Measurements from ENCODE around the gene PCED1B. TPM values are rescaled to one million over a fixed set of nuclear protein-coding genes. Genes with fewer than 3 reads are reported as not detected.
"Not testable (repeated sequence)": the region's sequence is repeated elsewhere in the genome, so short reads cannot be mapped to it uniquely, and the experiment has no call there.

PCED1B gene
- total RNA-seq, 6 experiments from 2014 or later, result 3.3 to 5.4 (median 4.9) TPM

DNA sequence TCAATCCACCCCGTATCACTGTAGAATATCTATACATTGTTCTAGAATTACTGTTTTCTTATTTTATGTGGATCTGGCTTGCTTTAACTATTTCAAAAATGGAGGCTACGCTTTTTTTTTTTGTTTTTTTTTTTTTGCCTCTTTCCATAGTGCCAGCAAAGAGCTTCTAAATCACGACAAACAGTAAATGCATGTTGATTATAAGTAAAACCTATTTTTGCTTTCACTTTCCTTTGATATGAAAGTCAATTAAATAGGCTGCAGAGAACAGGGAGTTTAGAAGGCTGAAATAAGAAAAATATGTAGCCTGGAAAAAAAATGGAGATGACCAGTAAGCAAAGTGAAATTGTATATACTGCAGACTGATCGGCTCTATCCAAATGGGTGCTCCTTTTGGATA is 112.6 kb downstream of the PCED1B start:
- no peaks in the 10 kb centered on the region; the same call in 1 of the 2 replicates for H3K36me3 Mint-ChIP-seq (ENCODE audit: low read depth)
- H3K27me3 Mint-ChIP-seq (ENCODE audit: insufficient read depth), result peaks cover 2% of the 10 kb centered on the region; the same call in 1 of the 2 replicates
- no peaks in the 10 kb centered on the region for H3K9me3 Mint-ChIP-seq
- peak overlapping the region; percentile 29; the same call in 1 of the 2 replicates for H3K27ac Mint-ChIP-seq
- peak overlapping the region; percentile 7; the same call in 1 of the 2 replicates for H3K4me3 Mint-ChIP-seq
- peaks cover 67% of the 10 kb centered on the region for H3K4me1 Mint-ChIP-seq (ENCODE audit: low read depth)
- TF ChIP-seq, protein P1, sequence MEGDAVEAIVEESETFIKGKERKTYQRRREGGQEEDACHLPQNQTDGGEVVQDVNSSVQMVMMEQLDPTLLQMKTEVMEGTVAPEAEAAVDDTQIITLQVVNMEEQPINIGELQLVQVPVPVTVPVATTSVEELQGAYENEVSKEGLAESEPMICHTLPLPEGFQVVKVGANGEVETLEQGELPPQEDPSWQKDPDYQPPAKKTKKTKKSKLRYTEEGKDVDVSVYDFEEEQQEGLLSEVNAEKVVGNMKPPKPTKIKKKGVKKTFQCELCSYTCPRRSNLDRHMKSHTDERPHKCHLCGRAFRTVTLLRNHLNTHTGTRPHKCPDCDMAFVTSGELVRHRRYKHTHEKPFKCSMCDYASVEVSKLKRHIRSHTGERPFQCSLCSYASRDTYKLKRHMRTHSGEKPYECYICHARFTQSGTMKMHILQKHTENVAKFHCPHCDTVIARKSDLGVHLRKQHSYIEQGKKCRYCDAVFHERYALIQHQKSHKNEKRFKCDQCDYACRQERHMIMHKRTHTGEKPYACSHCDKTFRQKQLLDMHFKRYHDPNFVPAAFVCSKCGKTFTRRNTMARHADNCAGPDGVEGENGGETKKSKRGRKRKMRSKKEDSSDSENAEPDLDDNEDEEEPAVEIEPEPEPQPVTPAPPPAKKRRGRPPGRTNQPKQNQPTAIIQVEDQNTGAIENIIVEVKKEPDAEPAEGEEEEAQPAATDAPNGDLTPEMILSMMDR (IDR thresholded peaks at IDR 0.05), result no peak
- no peak for DNase-seq

DNA sequence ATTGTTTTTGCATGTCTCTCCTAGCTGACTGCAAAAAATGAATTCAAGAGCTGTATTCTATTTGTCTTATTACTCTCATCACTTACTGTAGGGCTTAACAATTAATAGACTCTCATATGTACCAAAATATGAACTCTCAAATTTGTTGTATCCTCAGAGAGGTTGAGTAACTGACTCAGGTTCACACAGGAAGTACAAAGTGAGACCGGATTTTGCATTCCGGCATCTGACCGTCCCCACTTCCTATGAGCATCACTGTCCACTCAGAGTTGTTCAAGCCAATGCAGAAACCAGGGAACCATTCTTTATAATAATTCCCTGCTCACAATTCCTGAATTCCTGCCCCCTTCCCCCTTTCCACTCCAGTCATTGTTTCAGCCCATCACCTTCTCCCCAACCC is 113.6 kb downstream of the PCED1B start:
- TF ChIP-seq, protein P1 (IDR thresholded peaks at IDR 0.05), result no peak
- Mint-ChIP-seq H3K27me3 (ENCODE audit: insufficient read depth) (peaks cover 2% of the 10 kb centered on the region; the same call in 1 of the 2 replicates), H3K4me3 (no peak overlapping the region), H3K4me1 (ENCODE audit: low read depth) (peaks cover 62% of the 10 kb centered on the region), H3K9me3 (no peaks in the 10 kb centered on the region), H3K27ac (no peak overlapping the region; the same call in 1 of the 2 replicates), H3K36me3 (ENCODE audit: low read depth) (no peaks in the 10 kb centered on the region; the same call in 1 of the 2 replicates)
- DNase-seq, result no peak

DNA sequence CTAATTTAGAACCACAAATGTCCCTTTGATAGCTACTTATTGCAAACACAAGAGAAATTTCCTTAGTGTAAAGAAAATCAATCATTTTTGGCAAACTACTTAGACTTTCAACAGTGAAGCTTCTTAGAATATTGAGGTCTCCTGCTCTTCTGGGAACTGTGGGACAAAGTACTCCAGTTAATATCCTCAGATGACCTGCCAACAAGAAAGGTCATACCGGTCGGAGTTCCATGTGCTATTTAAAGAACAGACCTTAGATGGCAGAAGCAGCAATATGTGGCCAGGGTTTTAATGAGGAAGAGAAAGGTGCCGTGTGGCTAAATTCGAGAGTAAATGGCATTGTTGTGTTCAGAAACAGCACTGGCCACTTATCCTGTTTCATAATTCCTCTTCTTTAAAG is 115.1 kb downstream of the PCED1B start:
- Mint-ChIP-seq H3K4me3 (no peak overlapping the region), H3K27ac (no peak overlapping the region), H3K4me1 (ENCODE audit: low read depth) (peaks cover 48% of the 10 kb centered on the region), H3K27me3 (ENCODE audit: insufficient read depth) (peaks cover 2% of the 10 kb centered on the region; the same call in 1 of the 2 replicates), H3K9me3 (no peaks in the 10 kb centered on the region), H3K36me3 (ENCODE audit: low read depth) (no peaks in the 10 kb centered on the region; the same call in 1 of the 2 replicates)
- no peak for DNase-seq
- TF ChIP-seq, protein P1 (IDR thresholded peaks at IDR 0.05), result no peak

DNA sequence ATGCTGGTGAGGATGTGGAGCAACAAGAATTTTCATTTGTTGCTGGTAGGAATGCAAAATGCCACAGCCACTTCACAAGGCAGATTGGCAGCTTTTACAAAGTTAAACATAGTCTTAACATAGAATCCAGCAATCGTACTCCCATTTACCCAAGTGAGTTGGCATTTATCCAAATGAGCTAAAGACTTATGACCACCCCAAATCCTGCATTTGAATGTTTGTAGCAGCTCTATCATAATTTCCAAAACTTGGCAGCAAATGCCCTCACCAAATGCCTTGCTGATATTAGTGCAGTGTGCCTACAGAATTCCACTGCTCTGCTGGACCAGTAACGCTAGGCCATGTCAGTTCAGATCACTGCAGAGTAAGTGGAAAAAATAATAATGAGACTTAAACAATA is 121.0 kb downstream of the PCED1B start:
- TF ChIP-seq, protein P1 (IDR thresholded peaks at IDR 0.05), result no peak

DNA sequence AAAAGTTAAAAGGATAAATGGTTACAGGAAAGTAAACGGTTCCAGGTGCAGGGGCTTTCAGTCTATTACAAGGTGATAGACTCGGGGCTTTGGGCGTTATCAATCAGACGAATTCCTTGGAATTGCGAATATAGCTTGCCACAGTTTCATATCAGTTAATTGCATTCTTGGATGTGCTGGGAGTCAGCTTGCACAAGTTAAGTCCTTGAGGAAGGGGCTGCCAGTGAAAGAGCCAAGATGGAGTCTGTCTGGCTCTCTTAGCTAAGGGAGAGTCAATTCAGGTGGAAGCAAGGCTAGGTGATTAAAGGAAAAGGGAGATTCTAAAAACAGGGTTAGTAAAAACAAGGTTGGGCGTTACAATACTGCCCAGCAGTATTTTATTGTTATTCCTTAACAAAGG is 121.8 kb downstream of the PCED1B start:
- not testable (repeated sequence) for H3K27me3 Mint-ChIP-seq (ENCODE audit: insufficient read depth); H3K4me3 Mint-ChIP-seq; H3K9me3 Mint-ChIP-seq

More for the DNA sequence above, 121.0 kb downstream of the PCED1B start:
- Mint-ChIP-seq H3K4me1 (ENCODE audit: low read depth) (peaks cover 1% of the 10 kb centered on the region), H3K4me3 (no peak overlapping the region), H3K9me3 (no peaks in the 10 kb centered on the region), H3K27me3 (ENCODE audit: insufficient read depth) (no peaks in the 10 kb centered on the region; the same call in 1 of the 2 replicates), H3K27ac (no peak overlapping the region), H3K36me3 (ENCODE audit: low read depth) (no peaks in the 10 kb centered on the region)
- DNase-seq, result no peak

DNA sequence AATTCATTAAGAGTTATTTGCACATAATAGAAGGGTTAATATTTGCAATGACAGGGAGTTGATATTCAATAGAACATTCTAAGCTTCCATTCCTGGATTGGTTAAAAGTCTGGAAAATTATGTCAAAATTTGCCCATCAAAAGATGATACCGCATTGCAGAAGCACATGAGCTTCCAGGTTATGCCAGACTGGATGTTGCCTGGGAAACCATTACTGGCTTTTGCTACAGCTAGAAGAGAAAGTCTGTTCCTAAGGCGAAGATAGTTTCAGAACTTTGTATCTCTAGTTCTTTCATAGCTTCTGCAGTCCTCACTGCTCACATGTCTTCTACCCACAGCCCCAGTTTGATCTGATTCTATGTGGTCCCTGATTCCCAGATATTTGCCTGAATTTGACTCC is 122.8 kb downstream of the PCED1B start:
- no peaks in the 10 kb centered on the region for H3K9me3 Mint-ChIP-seq

More for the DNA sequence above, 121.8 kb downstream of the PCED1B start:
- H3K36me3 Mint-ChIP-seq (ENCODE audit: low read depth); DNase-seq; H3K27ac Mint-ChIP-seq; H3K4me1 Mint-ChIP-seq (ENCODE audit: low read depth): not testable (repeated sequence)

More for the DNA sequence above, 122.8 kb downstream of the PCED1B start:
- H3K27ac Mint-ChIP-seq, result no peak overlapping the region
- no peak overlapping the region for H3K4me3 Mint-ChIP-seq
- TF ChIP-seq, protein P1 (IDR thresholded peaks at IDR 0.05), result no peak
- DNase-seq, result no peak
- peaks cover 15% of the 10 kb centered on the region for H3K4me1 Mint-ChIP-seq (ENCODE audit: low read depth)
- no peaks in the 10 kb centered on the region for H3K36me3 Mint-ChIP-seq (ENCODE audit: low read depth)
- H3K27me3 Mint-ChIP-seq (ENCODE audit: insufficient read depth), result no peaks in the 10 kb centered on the region; the same call in 1 of the 2 replicates

Data from HFFc6 (cell line).